GM04504 (cell line): ENCODE measurements around the gene NNAT.

Experiments used
- DNase-seq: peaks from one replicate; pipeline ENCODE4 v3.0.0-alpha.2; 2012; ENCODE audit warnings: low read depth

NNAT gene

DNA sequence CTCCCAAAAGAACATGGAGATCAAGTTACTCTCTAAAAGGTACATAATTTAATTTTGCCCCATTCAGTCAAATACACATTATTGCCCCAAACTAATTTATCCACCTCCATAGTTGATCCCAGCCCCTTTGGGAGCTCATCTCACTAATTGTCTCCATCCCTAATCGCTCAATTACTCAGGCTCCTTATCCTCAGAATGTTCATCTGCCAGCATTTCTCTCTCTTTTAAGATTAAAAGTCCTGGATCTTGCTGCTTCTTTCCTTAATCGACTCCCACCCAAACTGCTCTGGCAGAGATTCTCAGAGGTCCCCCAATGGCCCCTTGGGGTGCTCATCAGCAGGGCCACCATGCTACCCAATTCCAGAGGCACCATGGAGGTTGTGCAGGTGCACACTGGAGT, 18.4 kb upstream of the NNAT start:
- no peak for DNase-seq

DNA sequence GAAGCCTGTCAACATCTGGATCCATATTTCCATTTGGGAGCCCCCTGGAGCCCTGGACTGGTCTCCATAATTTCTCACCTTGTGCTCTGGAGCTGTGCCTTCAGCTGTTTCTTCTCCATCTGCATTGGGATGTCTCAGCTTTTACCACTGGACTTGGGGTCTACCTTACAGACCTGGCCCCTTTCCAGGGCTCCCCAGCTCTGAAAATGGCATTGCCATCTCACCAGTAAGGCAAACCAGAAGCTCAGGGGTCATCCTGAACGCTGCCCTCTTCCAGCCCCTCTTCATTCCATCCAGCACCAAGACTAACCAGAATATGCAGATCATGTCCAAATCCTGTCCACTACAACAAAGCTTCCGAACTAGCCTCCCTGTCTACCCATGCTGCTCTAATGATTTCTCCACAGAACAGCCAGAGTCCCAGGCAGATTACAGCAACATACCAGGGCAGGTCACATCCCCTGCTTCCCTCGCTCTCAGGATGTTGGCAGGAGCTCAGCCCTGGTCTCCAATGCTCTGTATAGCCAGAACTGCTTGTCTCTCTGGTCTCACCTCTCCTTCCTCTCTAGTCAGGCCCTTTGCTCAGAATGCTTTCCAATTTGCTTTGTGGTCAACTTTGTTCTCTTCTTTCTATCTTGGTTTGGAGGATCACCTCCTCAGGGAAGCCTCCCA, 17.7 kb upstream of the NNAT start:
- DNase-seq = no peak

DNA sequence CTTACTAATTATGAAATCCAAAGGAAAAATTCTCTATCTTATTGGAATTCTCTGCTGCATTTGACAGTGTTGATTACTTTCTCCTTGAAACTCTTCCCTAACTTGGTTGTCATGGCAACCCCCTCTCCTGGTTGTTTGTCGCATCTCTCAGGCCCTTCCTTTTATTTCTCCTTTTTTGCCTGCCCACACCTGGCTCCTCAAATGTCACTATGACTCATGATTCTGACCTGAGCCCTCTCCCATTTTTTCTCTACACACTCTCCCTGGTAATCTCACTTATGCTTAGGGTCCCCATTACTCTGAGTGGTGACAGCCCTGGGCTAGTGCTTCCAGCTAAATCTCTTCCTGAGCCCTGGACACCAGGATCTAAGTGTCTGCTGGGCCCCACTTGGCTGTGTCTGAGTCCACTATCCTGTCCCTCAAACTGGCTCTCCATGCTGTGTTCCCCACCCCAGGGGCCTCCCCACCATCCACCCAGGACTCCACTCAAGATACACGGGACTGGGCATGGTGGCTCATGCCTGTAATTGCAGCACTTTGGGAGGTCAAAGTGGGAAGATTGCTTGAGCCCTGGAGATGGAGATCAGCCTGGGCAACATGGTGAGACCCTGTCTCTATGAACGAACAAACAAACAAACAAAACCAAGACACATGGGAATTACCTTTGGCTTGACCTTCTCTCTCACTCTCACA, 16.5 kb upstream of the NNAT start:
- no peak for DNase-seq

DNA sequence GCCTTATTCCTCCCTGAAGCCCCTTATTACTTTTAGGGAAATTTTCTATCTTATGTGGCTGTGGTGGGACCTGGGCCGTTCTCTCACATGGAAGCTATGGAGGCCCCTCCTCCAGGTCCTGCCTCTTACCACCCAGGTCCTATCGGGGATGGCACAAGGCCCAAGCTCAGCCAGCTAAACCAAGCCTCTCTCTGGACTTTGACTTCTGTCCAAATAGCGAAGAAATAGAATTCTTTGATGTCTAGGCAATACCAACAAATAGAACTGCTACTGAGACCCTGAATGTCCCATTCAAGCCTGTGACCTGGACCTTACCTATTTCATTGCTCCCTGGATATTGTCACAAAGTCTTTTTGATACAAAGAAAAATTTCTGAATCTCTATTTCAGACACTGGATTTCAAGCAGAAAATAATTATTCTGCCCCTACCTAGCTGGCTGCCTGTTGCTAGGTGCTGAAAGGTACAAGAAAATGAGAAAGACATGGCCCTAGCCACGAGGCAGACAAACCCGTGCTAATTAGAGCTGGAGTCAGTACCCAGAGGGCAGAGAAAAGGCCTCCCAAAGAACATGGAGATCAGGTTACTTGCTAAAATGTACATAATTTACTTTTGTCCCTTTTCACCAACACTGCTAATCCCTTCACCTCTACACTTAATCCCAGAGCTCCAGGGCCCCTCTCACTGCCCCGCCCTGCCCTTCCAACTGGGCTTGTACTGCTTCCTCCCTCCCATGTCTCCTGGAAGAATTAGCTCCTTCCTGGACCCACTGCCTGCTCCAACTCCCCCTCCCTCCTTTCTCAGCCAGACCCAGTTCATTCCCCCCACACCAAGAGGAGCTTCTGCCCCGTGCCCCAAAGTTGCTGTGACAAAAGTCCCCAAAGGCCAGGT, 15.5 kb upstream of the NNAT start:
- no peak for DNase-seq

DNA sequence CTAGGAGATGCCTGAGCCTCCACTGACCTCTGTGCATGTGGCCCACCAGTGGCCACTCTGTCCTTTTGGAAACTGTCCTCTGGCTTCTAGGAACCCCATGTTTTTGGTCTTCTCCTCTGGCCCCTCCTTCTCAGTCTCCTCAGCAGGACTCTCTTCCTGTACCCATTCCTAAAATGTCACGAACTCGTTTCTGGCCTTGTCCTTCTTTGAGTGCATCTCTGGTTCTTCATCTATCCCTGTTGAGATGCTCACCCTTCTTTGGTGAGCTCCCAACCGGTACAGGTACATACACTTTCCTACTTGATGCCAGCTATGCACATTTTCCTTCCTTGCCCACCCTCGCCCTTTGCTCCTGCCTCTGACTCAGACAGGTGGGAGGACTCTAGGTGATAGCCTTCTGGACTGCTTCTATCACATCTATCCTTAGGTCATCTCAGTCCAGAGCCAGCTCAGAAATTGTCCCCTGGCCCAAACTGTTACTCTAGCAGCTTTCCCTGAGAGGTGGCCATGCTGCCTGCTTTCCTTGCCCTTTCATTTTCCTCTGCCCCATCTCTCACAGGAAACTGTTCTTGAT, 14.8 kb upstream of the NNAT start:
- no peak for DNase-seq

DNA sequence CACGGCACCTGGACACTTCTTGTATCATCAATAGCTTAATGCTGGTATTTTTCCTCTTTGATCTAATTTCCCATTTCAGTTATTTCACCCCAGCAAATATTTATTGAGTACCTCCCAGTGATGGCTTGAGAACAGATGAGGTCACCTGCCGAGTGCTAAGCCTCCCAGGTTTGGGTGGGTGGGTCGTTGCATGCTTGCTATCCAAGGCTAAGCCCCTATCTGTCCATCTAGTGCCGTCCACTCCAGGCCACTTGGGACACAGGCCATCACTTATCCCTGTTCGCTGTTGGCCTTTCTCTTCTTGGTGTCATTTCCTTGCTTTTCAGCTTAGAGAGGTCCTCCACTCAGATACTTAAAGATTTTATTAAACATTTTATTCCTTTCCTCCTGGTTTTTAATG, 10.8 kb upstream of the NNAT start:
- DNase-seq = no peak

DNA sequence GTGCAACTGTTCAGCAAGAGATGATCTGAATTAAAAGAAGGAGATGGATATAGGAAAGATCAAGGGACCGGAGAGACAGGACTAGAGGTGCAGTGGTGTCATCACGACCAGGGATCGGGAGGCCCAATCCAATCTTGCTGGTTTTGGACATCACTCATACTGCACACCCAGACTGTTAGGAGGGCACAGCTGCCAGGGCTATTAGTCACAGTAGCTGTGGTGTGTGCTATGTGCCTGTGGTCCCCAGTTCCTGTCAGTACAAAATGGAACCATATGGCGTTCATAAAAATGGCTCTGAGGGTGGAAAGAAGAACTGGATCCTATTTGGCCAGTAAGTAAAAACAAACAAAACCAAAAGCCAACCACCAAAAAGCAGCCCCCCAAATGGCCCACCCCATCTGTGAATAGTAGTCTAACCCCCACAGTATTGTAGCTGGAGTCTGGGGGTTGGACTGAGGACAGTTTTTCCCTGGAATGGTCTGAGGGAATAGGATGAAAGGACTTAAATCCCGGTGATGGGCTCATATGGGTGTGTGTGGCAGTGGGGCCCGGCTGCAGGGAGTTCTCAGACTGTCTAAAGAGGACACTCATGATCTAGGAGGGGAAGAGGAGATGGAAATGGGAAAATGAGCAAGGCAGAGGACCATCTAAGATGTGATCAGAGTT, 9.3 kb upstream of the NNAT start:
- DNase-seq = peak; percentile 72

DNA sequence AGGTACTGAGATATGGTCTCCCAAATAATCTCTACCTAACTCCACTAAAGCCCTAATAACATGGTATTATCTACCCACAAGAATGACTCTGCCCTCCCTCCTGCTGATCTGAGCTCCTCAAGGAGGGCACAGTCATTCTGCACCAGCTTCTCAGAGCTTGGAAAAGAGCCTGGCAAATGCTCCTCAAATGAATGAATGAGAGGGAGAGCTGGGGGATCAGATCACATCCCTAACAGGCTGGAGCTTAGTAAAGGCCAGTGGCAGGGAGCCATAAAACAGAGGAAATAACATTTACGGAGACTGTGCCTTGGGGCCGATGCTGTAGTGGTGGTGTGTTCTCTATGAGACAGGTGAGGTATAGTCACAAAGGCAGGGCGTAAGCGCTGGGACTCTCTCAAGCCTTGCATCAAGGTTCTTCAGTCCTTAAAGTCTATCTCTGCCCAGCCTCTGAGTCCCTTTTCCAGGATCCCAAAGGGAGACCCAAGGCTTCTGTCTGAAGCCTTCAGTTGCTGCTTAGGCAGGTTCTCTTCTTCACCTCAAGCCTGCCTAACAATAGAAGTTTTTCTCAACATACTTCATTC, 7.2 kb upstream of the NNAT start:
- DNase-seq = no peak

DNA sequence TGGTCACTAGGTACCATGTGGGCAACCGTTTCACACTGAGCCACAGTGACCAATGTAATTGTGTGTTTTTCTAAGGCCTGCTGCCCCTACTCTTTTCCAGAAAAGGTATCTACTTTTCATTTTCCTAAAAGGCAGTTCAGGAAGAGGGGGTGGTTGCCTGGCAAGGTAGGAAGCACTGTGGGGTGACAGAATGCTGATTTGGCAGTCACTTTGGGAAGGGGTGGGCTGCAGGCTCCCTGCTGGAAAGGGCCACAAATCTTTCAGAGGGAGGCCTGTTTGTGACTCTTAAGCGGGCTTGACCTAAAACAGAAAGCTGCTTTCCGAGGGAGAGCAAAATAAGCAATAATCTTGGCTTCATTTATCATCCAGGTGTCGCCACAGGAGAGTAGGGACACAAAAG, 5.2 kb upstream of the NNAT start:
- no peak for DNase-seq

DNA sequence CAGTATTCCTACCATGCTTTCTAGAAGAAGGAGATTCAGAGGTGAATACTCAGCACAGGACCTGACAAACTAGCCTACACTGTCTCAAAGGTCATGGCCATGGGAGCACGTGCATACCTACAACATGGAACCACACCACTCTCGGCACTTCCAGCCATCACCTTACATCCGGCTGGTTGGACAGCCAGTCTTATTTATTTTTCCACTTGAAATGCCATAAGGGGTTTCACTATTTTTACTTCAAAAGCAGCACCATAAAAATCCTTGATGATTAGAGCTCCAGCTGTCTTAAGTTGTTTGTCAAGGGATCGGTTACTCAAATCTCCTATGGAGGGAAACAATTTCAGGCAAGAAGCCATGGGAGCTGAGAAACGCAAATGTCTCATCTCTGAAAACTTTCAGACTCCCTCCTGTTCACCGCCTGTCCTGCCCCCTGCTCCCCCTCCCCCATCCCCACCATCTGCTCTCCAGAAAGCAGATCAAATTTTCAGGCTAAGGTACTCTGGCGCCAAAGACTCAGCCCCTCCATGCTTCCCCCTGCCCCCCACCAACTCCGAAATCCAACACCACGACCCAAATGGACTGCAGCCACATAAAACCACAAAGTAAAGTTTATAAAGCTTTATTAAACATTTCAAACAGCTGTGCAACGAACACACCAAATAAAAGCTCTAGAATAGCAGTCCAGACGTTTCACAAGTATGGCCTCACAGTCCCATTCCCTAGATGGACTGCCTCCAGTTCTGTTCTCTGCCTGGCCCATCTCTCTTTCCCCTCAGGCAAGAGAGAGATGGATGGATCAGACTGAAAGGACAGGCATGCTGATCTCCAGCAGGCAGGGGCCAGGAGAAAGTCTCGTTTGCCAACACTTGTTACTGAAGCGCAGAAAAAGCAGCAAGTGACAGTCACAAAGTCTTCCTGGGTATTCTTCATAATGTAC, 4.0 kb upstream of the NNAT start:
- peak; percentile 68 for DNase-seq

DNA sequence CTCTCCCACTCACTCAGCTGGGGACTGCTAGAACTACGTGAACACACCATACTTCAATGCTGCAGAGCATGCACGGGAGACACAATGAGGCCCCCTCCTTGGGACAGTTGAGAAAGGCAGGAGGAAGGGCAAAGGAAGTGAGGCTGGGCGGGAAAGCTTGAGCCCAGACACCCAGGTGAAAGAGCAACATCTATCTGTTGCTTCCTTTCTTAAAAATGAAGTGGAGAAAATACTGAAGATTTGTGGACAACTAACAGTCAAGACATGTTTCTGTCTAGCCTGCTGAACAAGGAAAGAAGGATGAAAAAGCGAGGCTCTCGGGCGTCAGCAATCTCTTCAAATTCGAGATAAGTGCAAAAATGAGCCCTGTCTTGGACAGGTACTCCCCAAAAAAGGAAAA, 3.0 kb upstream of the NNAT start:
- DNase-seq = no peak

DNA sequence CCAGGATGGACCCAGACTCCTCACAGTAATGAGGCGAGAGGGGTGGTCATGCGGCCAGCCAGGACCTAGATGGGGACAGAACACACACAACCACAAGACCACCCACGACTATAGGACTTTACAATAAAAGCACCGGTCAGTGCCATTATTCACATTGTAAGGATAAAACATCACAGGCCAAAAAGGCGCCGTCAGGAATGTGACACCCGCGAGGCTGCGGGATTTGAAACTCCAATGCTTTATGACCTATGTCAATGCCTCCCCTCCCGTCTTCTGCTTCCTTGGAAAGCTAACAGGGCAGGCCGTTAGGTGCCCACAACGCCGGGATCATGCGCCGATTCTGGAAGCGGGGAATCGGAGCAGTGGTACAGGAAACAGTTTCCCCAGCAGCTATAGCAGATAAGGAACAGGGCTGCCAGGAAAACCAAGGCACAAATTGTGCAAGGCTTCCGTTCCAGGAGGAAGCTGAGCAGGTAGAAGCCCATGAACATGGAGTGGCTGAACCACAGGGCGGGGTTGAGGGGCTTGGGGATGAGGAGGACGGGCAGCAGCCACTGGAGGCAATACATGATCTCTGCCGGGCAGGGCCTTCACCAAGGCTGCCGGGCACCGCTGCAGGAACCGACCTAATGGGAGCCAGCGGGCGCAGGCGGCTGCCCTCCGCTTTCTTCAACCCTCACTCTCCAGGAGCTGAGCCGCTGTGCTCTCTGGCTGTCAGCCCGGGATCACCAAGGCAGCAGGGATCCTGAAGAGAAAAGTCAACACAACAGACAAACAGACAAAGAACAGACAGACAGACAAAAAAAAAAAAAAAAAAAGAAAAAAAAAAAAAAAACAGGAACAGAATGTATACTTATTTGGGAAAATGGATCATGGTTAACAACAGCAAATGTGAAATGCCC, 2.2 kb upstream of the NNAT start:
- DNase-seq = no peak

DNA sequence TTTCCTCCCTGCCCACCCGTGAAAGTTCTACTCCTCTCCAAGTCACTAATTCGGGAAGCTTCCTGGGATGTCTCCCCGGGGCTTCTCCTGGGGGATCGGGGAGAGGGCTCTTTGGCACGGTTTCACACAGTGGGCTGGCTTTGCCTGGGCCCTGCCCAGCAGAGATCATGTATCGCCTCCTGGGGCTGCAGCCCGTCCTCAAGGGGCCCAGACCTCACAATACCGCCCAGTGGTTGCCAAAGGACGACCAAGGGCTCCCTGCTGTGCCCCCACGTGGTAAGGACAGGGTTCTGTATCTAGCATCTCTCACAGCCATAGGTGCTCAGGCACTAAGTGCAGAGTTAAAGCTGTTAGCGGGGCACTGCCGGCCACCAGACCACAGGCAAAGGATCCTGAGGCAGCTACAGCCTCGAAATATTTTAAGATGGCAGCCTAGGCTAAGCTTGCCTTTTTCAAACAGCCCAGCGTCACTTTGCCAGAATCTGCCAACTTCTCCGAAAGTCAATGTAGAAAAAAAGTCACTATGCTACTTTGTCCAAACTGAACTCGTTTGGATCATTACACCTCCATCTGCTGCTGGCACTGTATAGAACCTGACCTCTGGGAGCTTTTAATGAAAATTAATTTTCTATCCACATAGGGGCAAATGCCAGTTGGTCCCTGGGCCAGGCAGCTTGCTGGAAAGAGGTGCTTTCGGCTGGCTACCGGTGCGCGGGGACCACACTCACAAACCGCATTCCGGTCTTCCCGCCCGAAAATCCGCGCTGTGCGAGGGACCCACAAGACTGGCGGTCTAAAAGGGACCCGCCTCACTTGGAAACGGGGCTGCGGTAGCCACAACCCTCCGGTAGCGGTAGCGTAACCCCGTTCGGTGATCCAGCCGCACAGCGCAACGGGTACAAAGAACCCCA, 1.3 kb upstream of the NNAT start:
- no peak for DNase-seq

DNA sequence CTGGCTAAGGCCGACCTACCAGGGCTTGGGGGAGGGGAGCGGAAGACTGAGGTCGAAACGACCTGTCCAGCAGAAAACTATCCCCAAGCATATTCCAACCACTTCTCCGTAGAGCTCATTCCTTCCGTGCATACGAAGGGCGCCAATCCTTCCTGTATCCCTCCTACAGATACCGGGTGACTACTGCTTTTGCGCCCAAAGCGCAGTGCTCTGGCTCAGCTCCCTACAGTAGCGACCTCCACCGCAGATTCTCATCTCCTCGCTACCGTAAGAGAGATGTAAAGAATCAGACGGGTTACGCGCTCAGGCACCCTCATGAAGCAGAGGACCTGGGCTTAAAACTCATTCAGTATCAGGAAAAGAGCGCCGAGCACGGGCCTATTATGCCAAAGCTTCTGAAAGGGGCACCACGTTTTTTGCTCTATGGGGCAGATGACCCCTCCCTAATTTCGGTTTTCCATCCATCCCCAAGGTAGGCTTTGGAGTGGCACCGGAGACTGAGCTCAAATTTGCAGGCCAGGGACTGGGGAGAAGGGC, 563 bp upstream of the NNAT start:
- DNase-seq = no peak

DNA sequence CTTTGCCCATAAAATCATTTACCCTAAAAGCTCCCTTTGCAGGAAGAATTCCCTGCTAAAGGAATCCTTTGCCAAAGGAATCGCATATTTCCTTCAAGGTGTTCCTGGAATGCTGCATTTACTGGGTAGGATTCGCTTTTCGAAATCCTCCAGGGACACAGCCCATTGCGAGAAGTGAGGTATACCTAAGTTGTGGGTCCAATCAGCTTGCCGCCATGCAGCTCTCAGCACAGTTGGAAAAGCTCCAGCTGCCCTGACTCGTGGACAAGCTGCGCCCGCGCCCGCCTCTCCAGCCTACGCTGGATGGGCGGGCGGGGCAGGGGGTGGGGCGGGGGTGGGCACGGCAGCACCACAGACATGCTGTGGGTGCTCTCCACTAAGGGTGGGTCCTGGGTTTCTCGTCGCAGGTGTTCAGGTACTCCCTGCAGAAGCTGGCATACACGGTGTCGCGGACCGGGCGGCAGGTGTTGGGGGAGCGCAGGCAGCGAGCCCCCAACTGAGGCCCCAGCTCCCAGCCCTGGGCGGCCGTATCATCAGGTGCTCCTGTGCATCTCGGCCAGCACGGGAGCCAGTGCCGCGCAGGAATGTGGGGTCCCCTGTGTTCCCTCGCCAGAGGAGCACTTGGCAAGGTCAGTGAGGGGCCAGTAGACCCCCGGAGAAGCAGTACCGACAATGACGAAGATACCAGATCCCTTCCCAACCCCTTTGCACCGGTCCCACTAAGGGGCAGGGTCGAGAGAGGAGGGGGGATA, 1.4 kb downstream of the NNAT start:
- no peak for DNase-seq

DNA sequence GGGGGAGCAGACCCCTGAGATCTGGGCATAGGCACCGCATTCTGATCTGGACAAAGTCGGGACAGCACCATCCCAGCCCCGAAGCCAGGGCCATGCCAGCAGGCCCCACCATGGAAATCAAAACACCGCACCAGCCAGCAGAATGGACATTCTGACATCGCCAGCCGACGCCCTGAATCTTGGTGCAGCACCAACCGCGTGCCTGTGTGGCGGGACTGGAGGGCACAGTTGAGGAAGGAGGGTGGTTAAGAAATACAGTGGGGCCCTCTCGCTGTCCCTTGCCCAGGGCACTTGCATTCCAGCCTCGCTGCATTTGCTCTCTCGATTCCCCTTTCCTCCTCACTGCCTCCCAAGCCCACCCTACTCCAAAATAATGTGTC, 2.0 kb downstream of the NNAT start:
- no peak for DNase-seq

DNA sequence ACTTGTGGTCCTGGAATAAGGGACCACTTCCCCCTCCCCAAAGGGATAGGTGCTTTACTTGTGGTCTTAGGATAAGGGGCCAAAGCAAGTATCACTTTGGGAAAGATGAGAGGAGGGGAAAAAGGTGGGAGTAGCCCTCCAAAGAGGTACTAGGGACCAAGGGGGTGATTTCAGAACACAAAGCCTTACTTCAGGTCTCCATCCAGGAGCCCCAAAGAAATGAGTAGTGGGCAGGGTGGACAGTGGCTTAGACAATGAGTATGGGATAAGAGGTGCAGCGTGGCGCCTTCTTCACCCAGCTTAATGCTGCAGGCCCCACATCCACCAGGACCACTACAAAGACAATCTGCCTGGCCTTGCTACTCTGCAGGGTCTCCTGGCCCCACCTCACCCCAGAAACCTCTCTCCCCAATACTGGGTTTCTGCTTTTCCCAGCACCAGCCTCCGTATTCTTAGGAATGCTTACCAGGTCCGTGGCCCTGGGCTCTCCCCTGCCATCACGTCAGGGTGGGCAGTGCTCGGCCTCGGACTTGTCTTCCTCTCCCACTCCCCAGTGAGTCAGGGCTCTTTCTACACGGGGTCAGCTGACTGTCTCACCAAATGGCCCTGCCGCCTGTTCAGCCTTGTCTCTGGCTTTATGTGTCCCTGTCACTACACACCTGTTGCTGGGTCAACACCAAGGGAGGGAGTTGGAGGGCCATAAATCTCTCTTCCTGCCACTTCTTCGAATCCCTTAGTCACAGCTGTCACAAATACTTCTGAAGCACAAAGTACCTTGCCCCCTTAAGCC, 3.1 kb downstream of the NNAT start:
- no peak for DNase-seq
